Esophagus squamous epithelium (tissue), 5 donors: ENCODE data around the gene PGAP2. TPM values are rescaled to one million over a fixed set of nuclear protein-coding genes. Genes with fewer than 3 reads are reported as not detected.
"Not testable (repeated sequence)": the region's sequence is repeated elsewhere in the genome, so short reads cannot be mapped to it uniquely, and the experiment has no call there.

ENCODE experiments used
- DNase-seq: peaks from one replicate; lab custom pipeline; 2025; lab: John Stamatoyannopoulos, UW
- H3K27ac ChIP-seq, 4 donors: fragments of 200-600 bp; sonication (generic); one replicate each; pipeline ENCODE4 v1.5.1; 2016 to 2019; ENCODE audit warnings: mild to moderate bottlenecking in 1 of 4
- H3K27me3 ChIP-seq, 4 donors: fragments of 200-600 bp; sonication (generic); 1 replicate in 3 of 4; 2 replicates in 1 of 4; pipeline versions ENCODE4 v1.5.1 to v1.6.0; 2017 to 2021; ENCODE audit warnings: antibody characterized with exemption in 1 of 4
- H3K36me3 ChIP-seq, 3 donors: fragments of 200-600 bp; sonication (generic); one replicate each; pipeline ENCODE4 v1.5.1; 2016 to 2019
- H3K4me1 ChIP-seq, 3 donors: fragments of 200-600 bp; sonication (generic); one replicate each; pipeline ENCODE4 v1.5.1; 2017 to 2019
- H3K4me3 ChIP-seq, 4 donors: fragments of 200-600 bp; sonication (generic); 1 replicate in 3 of 4; 2 replicates in 1 of 4; pipeline ENCODE4 v1.5.1; 2016 to 2019; ENCODE audit warnings: mild to moderate bottlenecking in 2 of 4, moderate library complexity in 1 of 4
- H3K9me3 ChIP-seq, 3 donors: fragments of 200-600 bp; sonication (generic); one replicate each; pipeline ENCODE4 v1.5.1; 2016 to 2019
- POLR2A ChIP-seq, 4 donors: fragments of 450-650 bp; IDR thresholded peaks; one replicate each; pipeline ENCODE4 v1.6.1; 2017; ENCODE audit warnings: antibody characterized with exemption in 4 of 4, mild to moderate bottlenecking in 4 of 4, moderate library complexity in 3 of 4
- WGBS, 2 donors: methylation state at CpG; one replicate each; pipeline ENCODE4 v1.1.5; 2018; 5-methylcytosine and 5-hydroxymethylcytosine counted together
- intact Hi-C: fragments of 100-400 bp; cut with DNase I; formaldehyde crosslinking; loops from one replicate; pipeline ENCODE4 v1.15.0; 2022
- total RNA-seq, 4 donors: library from RNA; depleted of rRNA; stranded (reverse); fragments of >200 nt; gene quantifications; one replicate each; pipeline ENCODE4 v1.1.0, GENCODE V29; 2016
- TF ChIP-seq, protein P1 (sequence below), 6 experiments: fragments of 450-650 bp in 4 of 6; fragments of 200-600 bp in 2 of 6; sonication (generic) in 2 of 6; IDR thresholded peaks; one replicate each; pipeline ENCODE4 v1.5.1; 2016 to 2019; ENCODE audit warnings: antibody characterized with exemption in 6 of 6, mild to moderate bottlenecking in 4 of 6, moderate library complexity in 4 of 6
- donor health status: DM: yes; HTN: yes; CAD: no.

PGAP2 gene
- total RNA-seq, 4 donors from 2014 or later: 10.8 to 30.8 (median 27.5) TPM

DNA sequence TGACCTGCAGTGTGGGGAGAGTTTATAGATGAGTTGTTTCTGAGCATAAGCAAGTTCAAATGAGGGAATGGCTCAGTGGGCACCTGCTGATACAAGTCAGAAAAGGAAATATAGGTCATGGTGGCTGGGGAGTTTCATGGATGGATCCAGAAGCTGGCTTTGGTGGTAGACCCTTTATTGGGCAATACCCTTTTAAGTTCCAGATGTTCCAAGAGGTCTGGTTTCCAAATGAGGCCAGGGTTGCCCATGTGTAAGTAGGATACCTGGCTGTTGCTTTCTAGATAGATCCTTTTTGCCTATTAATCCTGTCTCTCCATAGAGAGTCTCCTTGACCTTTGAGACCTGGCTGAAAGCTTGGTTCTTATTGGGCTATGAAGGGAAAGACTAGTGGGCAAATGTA, 49.3 kb downstream of the PGAP2 start:
- Histone ChIP-seq H3K9me3 (no peaks in the 10 kb centered on the region), H3K4me1 (peaks cover 35 to 88% (median 60%) of the 10 kb centered on the region in 3 donors), H3K36me3 (no peaks in the 10 kb centered on the region), H3K27me3 (no peaks in the 10 kb centered on the region), H3K4me3 (peak overlapping the region; percentile 65 to 98 (median 92)), H3K27ac (peak overlapping the region in 3 of 4 donors; percentile 95 to 99 (median 99))
- intact Hi-C loops: no loop called here
- no peak for TF ChIP-seq POLR2A (IDR thresholded peaks at IDR 0.05)
- TF ChIP-seq, protein P1, sequence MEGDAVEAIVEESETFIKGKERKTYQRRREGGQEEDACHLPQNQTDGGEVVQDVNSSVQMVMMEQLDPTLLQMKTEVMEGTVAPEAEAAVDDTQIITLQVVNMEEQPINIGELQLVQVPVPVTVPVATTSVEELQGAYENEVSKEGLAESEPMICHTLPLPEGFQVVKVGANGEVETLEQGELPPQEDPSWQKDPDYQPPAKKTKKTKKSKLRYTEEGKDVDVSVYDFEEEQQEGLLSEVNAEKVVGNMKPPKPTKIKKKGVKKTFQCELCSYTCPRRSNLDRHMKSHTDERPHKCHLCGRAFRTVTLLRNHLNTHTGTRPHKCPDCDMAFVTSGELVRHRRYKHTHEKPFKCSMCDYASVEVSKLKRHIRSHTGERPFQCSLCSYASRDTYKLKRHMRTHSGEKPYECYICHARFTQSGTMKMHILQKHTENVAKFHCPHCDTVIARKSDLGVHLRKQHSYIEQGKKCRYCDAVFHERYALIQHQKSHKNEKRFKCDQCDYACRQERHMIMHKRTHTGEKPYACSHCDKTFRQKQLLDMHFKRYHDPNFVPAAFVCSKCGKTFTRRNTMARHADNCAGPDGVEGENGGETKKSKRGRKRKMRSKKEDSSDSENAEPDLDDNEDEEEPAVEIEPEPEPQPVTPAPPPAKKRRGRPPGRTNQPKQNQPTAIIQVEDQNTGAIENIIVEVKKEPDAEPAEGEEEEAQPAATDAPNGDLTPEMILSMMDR (IDR thresholded peaks at IDR 0.05): no peak
- no peak for DNase-seq

DNA sequence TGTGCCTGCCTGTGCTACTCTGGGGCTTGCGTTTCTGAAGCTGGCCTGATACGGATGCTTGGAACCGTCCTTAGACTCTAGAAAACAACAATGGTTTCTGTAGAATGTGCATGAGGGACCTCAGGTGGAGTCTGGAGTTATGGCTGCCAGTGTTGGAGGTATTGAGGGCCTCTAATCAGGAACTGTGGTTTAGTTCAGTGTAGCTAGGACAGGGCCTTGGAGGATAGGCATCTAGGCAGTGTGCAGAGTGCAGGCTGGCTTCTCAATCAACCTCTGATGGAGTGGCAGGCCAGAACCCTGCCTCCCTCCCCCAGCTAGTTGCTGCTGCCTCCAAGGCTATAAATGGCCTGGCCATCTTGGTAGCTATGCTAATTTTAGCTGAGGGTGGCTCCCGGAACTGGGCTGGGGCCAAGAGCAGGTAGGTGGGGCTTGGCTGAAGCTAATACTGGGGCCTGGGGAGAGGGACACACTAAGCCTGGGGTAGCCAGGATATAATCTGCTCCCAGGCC, 51.1 kb downstream of the PGAP2 start:
- no peaks in the 10 kb centered on the region for H3K27me3 ChIP-seq
- no peak for TF ChIP-seq POLR2A (IDR thresholded peaks at IDR 0.05)
- TF ChIP-seq, protein P1 (IDR thresholded peaks at IDR 0.05): no peak
- intact Hi-C loops: no loop called here
- DNase-seq: no peak
- 55 to 78% methylated on average over 3 of the region's 4 CpGs for WGBS, 2 donors
- peak overlapping the region; percentile 4 to 98 (median 40) for H3K4me3 ChIP-seq
- peak overlapping the region in 2 of 4 donors; percentile 59 to 99 for H3K27ac ChIP-seq
- peaks cover 27 to 86% (median 49%) of the 10 kb centered on the region in 3 donors for H3K4me1 ChIP-seq
- H3K36me3 ChIP-seq: no peaks in the 10 kb centered on the region
- no peaks in the 10 kb centered on the region for H3K9me3 ChIP-seq

DNA sequence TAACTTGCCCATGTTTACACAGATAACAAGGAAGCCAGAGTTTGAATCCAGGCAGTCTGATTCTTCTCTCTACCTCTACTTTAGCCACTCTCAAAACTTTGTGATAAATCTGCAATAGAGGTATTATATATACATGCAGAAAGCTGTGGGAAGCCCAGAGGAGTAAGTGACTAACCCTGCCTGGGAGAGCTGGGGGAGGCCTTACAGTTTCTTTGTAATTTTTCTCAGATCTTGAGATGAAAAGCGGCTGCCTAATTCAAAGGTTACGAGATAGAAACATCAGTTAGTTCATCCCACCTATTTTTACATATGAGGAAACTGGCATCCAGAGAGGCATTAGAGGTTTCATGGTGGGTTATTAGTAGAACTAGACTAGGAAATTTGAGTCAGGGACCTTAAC, 52.0 kb downstream of the PGAP2 start:
- Histone ChIP-seq H3K27ac (peak overlapping the region in 1 of 4 donors; percentile 19), H3K27me3 (no peaks in the 10 kb centered on the region), H3K4me3 (no peak overlapping the region), H3K9me3 (no peaks in the 10 kb centered on the region), H3K4me1 (peaks cover 27 to 91% (median 55%) of the 10 kb centered on the region in 3 donors), H3K36me3 (no peaks in the 10 kb centered on the region)
- DNase-seq: no peak
- TF ChIP-seq, protein P1 (IDR thresholded peaks at IDR 0.05): no peak
- TF ChIP-seq POLR2A (IDR thresholded peaks at IDR 0.05): no peak
- 90 to 91% methylated on average over 2 of the region's 2 CpGs for WGBS, 2 donors
- intact Hi-C loops: loop anchor here (10.0 kb wide), 1 partner anchor 94 kb away; no protein-coding TSS in a partner anchor

DNA sequence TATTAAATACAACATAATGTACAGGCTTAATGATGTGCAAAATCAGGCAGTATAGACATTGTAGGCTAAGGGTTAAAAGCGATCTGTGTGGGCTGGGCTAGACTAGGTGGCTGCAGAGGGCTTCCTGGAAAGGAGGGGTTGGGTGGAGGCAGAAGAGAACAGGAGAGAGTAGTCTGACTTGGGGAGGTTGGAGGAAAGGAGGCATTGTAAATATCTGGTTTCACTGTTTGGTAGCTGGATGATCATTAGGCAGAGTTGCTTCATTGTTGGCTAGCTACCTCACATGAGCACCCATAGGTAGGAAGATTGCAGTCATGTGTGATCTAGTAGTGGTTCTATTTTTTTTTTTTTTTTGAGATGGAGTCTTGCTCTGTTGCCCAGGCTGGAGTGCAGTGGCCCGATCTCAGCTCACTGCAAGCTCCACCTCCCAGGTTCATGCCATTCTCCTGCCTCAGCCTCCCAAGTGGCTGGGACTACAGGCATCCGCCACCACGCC, 52.6 kb downstream of the PGAP2 start:
- intact Hi-C loops: loop anchor here (10.0 kb wide), 1 partner anchor 94 kb away; no protein-coding TSS in a partner anchor
- H3K4me3 ChIP-seq: not testable (repeated sequence)
- WGBS, 2 donors: 68 to 70% methylated on average over 4 of the region's 4 CpGs

DNA sequence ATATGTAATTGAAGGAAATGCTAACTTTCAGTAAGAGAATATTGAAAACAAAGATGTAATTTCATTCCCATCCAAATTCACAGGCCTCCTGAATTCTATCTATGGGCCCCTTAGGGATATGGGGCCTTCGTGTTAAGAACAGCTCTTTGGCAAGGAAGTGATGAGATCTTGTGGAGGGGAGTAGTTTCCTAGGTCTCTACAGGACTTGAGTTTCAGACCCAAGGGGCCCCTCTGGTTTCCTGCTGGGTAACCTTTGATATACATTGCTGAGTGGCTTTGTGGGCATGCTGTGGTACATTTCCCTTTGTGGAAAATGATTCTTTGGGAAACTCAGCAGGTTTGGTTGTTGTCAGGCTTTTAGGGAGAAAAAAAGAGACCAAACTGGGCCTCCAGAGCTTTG, 53.3 kb downstream of the PGAP2 start:
- intact Hi-C loops: loop anchor here (10.0 kb wide), 1 partner anchor 93 kb away; no protein-coding TSS in a partner anchor
- H3K4me1 ChIP-seq: peaks cover 38 to 99% (median 66%) of the 10 kb centered on the region in 3 donors
- no peak for TF ChIP-seq POLR2A (IDR thresholded peaks at IDR 0.05)
- TF ChIP-seq, protein P1 (IDR thresholded peaks at IDR 0.05): no peak
- no peaks in the 10 kb centered on the region for H3K27me3 ChIP-seq
- 29% methylated on average over 1 of the region's 1 CpG for WGBS, 2 donors
- H3K9me3 ChIP-seq: no peaks in the 10 kb centered on the region
- H3K4me3 ChIP-seq: no peak overlapping the region
- H3K27ac ChIP-seq: no peak overlapping the region
- H3K36me3 ChIP-seq: no peaks in the 10 kb centered on the region
- DNase-seq: no peak

More for the DNA sequence above, 52.6 kb downstream of the PGAP2 start:
- H3K9me3 ChIP-seq, H3K36me3 ChIP-seq, H3K27me3 ChIP-seq, DNase-seq: not testable (repeated sequence)
- peaks cover 33 to 97% (median 61%) of the 10 kb centered on the region in 3 donors for H3K4me1 ChIP-seq
- peak overlapping the region in 1 of 4 donors; percentile 19 for H3K27ac ChIP-seq
